ENCODE measurements around the gene EIF2S1.

DNA sequence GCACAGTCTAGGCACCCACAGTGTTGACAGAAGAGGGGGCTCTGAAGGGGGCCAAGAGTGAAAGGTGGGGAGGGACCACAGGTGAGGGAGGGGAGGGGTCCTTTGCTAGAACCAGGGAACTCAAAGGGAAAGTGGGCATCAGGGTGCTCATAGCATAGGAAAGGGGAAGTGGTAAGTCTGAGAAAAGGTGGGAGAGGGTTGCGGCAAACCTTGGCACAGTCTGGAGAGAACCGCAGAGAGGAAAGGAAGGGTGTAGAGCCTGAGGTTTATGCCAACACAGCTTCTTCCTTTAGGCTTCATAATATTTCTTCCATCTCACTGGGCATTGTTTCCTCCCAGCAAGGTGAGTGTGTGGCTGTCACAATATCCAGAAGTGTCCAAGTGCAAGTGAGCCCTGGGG, 63.3 kb downstream of the EIF2S1 start:
- TF ChIP-seq, protein P1, sequence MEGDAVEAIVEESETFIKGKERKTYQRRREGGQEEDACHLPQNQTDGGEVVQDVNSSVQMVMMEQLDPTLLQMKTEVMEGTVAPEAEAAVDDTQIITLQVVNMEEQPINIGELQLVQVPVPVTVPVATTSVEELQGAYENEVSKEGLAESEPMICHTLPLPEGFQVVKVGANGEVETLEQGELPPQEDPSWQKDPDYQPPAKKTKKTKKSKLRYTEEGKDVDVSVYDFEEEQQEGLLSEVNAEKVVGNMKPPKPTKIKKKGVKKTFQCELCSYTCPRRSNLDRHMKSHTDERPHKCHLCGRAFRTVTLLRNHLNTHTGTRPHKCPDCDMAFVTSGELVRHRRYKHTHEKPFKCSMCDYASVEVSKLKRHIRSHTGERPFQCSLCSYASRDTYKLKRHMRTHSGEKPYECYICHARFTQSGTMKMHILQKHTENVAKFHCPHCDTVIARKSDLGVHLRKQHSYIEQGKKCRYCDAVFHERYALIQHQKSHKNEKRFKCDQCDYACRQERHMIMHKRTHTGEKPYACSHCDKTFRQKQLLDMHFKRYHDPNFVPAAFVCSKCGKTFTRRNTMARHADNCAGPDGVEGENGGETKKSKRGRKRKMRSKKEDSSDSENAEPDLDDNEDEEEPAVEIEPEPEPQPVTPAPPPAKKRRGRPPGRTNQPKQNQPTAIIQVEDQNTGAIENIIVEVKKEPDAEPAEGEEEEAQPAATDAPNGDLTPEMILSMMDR (IDR thresholded peaks at IDR 0.05) = no peak
- TF ChIP-seq POLR2A (IDR thresholded peaks at IDR 0.05) = no peak

All from body of pancreas (tissue), 4 donors.